Measurements from ENCODE around the gene YRDC. TPM values are rescaled to one million over a fixed set of nuclear protein-coding genes. Genes with fewer than 3 reads are reported as not detected.
A peak's percentile ranks its signal among the peaks of the same experiment; 100 is the strongest.

YRDC gene
- total and polyA plus RNA-seq, 9 of the 15 experiments (the other 6 are each of a cell fraction or from before 2014, with no cell fraction given), result 11.1 to 58.5 (median 49.8) TPM

- H3K79me2 ChIP-seq (ENCODE audit: control insufficient read depth, insufficient read depth, low read length), result no peaks in the 10 kb centered on the region
- H3K9me1 ChIP-seq (ENCODE audit: control insufficient read depth, insufficient read depth, low read length), result no peaks in the 10 kb centered on the region
- 0% methylated on average over 3 of the region's 3 CpGs for WGBS (ENCODE audit: insufficient coverage, low coverage, missing lambda C conversion rate)
- ChIA-PET CTCF (ENCODE audit: low intra/inter-chr PET ratio) (no interaction called here), POLR2A (interaction anchor here (0.7 to 1.0 kb wide), 3 partner anchors 9 to 90 kb away, joined by 3 to 4 read pairs (median 3); no protein-coding TSS in a partner anchor)
- DNase-seq (ENCODE audit: extremely low read depth in 1 of 4, low spot score in 3 of 4), result no peak
- no peak overlapping the region for H3K4me3 ChIP-seq
- peak; percentile 67 for ATAC-seq
- intact Hi-C loops (cut with micrococcal nuclease), result no loop called here
- no peak overlapping the region for H3K27ac ChIP-seq (ENCODE audit: extremely low read depth, low read depth, low read length)
- no TSS peak for BruUV-seq (replicated peaks)
- no peak for FAIRE-seq
- in situ Hi-C loops (cut with MboI), result no loop called here
- no peak overlapping the region for H2AFZ ChIP-seq (ENCODE audit: low read depth, low read length)
- no peak overlapping the region for H3K4me2 ChIP-seq (ENCODE audit: insufficient read depth, low read length)
- TF ChIP-seq ADNP (tag; IDR thresholded peaks at IDR 0.05) (no peak), RAD21 (CRISPR knock-in tag; conservative IDR thresholded peaks at IDR 0.05 in 1 of 2, IDR thresholded peaks at IDR 0.05 in 1 of 2) (peak in 1 of 2 experiments; percentile 46; a peak in 2 of 4 replicates), CTCF (IDR thresholded peaks at IDR 0.05 in 2 of 3, conservative IDR thresholded peaks at IDR 0.05 in 1 of 3; ENCODE audit: insufficient read depth in 2 of 3, low read depth in 1 of 3, low read length in 3 of 3) (peak; percentile 17 to 28 (median 26); a peak in 3 of 6 replicates)
- peaks cover 4% of the 10 kb centered on the region; the same call in 1 of the 2 replicates for H4K20me1 ChIP-seq (replicated peaks; ENCODE audit: control insufficient read depth, insufficient read depth, low read length)
- peaks cover 24 to 33% of the 10 kb centered on the region in 2 experiments; a peak in 4 of 5 replicates for H3K27me3 ChIP-seq (ENCODE audit: control insufficient read depth in 2 of 2, insufficient read depth in 2 of 2, low read length in 2 of 2)
- H3K9me3 ChIP-seq (replicated peaks; ENCODE audit: control insufficient read depth, insufficient read depth, low read depth, low read length), result no peaks in the 10 kb centered on the region; the same call in 1 of the 2 replicates
- H3K9ac ChIP-seq (ENCODE audit: insufficient read depth in 1 of 2, low read depth in 2 of 2, low read length in 2 of 2), result no peak overlapping the region
- peaks cover 0 to 3% of the 10 kb centered on the region in 2 experiments; a peak in 1 of 5 replicates for H3K4me1 ChIP-seq (replicated peaks in 1 of 2; ENCODE audit: control insufficient read depth in 2 of 2, insufficient read depth in 2 of 2, low read length in 2 of 2)
- no peaks in the 10 kb centered on the region for H3K36me3 ChIP-seq (ENCODE audit: control insufficient read depth, insufficient read depth, low read length)
These were observed 29.4 kb downstream of the YRDC start for GRCh38 chr1:37778654-37779053.
